ENCODE measurements around the gene WASF2.
"Not testable (repeated sequence)": the region's sequence is repeated elsewhere in the genome, so short reads cannot be mapped to it uniquely, and the experiment has no call there.

WASF2 gene

DNA sequence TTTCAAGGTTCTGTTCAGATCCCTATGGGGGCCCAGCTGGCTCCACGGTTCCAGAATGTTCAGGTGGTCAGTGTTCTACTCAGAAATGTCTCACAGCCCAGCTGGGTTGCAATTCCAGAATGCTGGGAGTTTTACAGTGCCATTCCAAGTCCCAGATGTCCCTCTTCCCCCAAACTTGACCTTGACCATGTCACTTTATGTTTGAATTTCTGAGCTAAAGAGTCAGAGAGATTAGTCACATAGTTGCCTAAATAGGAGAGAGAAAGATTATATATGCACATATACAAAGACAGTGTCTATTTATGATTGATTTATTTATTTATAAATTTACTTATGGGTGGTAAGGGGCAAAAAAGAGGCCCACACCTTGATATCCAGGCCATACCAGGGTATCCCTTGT, 95.0 kb downstream of the WASF2 start:
- no peak for FAIRE-seq

DNA sequence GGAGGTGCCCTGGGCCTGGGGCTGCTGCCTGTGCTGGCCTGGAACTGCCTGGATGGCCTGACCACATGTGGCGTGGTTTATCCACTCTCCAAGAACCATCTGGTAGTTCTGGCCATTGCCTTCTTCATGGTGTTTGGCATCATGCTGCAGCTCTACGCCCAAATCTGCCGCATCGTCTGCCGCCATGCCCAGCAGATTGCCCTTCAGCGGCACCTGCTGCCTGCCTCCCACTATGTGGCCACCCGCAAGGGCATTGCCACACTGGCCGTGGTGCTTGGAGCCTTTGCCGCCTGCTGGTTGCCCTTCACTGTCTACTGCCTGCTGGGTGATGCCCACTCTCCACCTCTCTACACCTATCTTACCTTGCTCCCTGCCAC, 95.7 kb downstream of the WASF2 start:
- FAIRE-seq, result no peak

DNA sequence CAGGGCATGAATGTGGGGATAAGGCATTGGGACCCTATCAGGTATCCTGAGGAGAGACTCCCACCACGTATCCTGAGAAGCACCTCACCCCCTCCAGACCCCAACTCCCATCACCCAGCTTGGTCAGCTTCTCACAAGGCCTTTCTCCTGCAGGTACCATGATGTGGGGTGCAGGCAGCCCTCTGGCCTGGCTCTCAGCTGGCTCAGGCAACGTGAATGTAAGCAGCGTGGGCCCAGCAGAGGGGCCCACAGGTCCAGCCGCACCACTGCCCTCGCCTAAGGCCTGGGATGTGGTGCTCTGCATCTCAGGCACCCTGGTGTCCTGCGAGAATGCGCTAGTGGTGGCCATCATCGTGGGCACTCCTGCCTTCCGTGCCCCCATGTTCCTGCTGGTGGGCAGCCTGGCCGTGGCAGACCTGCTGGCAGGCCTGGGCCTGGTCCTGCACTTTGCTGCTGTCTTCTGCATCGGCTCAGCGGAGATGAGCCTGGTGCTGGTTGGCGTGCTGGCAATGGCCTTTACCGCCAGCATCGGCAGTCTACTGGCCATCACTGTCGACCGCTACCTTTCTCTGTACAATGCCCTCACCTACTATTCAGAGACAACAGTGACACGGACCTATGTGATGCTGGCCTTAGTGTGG, 96.2 kb downstream of the WASF2 start:
- no peak for FAIRE-seq

DNA sequence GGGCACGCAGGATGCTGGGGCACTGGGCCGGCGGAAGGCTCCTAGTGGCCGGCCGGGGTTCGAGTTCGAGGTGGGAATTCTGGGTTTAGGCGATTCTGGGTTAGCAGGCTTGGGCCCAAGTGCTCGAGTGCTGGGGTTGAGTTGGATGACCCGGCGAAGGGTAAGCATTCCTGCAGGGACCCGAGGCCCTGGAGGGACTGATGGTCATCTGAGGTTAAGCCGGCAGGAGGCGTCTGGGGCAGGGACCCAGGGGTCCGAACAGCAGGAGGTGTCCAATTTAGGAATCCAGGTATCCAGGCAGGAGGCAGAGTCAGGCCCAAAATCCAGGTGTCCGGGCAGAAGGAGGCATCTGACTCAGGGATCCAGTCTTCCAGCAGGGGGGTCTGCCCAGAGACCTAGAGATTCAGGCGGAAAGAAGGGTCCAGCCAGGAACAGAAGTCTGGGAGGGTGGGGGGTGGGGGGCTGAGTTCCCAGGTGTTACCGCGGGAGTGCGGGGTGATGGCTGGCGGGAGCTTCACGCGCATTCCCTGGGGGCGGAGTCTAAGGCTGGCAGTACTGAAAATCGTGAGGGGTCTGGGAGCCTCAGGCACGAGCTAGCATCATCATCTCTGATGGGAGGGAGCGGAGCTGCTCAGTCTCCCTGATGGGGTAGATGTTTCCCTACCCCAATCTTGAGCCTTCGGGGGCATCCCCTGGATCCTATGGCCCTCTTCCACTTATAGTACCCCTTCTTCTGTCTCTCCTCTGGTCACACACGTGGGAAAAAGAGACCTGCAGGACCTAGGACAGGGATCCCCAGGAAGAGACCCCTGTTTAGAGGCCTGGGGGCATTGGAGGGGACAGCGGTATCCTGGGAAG, 97.0 kb downstream of the WASF2 start:
- FAIRE-seq, result no peak

DNA sequence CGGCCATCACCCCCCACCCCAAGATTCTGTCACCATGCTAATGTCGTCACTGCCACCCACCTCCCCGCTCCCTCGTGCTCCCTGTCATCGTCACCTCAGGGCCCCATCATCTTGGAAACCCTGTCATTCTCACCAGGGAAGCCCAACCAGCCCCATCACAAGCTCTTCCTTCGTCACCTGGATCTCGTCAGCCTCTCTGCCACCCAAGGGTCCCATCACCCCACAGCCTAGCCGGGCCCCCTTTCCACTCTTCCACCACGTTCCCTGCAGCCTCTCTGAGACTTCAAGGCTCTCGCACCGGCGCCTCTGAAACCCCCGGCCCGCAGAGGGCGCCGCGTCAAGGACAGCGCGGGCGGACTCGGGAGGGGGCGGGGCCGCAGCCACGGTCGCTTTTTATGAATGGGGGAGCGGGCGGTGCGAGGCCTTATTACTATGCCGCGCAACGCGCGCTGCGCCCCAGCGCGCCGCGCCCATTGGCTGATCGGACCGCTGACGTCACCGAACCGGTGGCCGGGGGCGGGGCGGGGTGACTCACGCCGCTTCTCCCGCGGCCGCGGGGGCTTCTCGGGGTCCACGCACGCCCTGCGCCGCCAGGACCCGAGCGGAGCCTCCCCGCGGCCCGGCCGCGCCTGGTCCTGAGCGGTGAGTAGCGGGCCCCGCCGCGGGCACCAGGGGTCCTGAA, 97.7 kb downstream of the WASF2 start, which contains the start of gene GPR3:
GPR3 (plus strand) TSS at position 527 of the 682 bp plus-strand sequence. CDS start 1,177 bp downstream, outside the sequence.
- FAIRE-seq, result no peak

DNA sequence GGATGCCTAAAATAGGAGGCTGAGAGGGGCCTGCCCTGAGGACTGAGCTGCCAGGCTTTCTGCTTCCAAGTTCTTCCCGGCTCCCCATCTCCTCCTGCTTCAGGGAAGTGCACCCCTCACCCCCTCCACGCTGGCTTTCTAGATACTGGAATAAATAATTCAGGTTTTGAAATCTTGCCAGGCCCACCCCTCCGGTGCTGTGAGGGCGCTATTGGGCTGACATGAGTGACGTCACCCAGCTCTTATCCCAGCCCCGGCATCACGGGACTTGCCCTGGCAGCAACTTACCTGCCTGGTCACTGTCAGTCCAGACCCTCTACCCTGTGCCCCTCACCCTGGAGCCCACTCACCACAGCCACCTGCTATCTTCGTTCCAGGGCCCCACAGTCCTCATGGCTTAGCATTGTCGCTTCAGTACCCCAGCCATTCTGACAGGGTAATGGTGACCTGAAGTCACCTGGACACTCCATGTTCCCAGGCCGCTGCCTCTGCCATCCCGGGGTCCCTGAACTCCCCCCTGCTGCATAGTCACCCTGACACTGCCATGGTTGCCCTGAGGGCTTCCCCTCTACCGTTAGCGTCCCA, 98.4 kb downstream of the WASF2 start:
- no peak for FAIRE-seq

DNA sequence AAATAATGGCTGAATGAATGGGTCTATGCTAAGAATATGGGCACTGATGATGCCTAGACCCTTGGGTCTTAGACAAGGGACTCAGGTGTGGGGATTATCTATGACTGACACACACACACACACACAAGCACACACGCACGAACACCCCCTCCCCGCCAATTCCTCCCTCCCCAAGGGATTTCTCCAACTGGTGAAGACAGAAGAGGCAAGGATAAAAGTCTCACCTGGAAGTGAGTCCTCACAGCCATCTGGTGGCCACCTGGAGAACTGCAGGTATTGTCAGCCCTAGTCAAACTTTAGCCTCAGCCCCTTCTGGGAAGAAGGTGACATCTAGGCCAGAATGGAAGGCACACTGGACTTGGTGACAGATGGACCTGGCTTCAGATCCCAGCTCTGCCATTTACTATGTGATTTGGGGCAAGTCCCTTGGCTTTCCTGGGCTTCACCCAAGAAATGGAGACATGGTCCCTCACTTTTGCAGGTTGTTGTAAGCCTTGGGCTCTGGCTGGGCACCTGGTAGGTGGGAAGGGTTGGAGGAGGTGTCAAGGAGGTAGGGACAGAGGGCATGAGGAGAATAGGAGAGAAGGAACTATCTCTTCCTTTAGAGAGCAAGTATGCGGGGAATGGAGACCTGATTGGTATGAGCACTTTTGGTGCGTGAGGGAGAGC, 101.5 kb downstream of the WASF2 start:
- FAIRE-seq, result no peak

DNA sequence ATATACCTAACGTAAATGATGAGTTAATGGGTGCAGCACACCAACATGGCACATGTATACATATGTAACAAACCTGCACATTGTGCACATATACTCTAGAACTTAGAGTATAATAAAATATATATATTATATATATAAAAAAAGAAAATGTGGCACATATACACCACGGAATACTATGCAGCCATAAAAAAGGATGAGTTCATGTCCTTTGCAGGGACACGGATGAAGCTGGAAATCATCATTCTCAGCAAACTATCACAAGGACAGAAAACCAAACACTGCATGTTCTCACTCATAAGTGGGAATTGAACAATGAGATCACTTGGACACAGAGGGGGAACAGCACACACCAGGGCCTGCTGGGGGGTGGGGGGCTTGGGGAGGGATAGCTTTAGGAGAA, 105.2 kb downstream of the WASF2 start:
- not testable (repeated sequence) for FAIRE-seq

DNA sequence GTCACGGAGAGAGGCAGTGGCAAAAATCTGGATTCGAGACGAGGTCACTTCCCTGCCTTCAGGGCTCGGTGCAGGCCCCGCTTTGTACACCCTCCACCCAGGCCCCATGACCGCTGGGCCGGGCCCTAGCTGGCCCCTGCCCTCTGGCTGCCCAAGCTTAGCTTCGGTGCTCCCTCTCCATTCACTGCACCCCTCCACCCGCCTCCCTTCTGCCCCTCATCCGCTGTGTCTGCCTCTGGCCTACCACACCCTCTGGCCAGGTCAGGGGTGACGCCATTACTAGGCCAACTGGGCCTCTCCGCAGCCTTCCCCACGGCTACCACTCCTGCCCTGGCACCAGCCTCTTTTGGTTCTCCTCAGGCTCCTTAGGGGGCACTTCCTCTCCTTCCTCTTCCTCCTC, 106.3 kb downstream of the WASF2 start:
- no peak for FAIRE-seq

DNA sequence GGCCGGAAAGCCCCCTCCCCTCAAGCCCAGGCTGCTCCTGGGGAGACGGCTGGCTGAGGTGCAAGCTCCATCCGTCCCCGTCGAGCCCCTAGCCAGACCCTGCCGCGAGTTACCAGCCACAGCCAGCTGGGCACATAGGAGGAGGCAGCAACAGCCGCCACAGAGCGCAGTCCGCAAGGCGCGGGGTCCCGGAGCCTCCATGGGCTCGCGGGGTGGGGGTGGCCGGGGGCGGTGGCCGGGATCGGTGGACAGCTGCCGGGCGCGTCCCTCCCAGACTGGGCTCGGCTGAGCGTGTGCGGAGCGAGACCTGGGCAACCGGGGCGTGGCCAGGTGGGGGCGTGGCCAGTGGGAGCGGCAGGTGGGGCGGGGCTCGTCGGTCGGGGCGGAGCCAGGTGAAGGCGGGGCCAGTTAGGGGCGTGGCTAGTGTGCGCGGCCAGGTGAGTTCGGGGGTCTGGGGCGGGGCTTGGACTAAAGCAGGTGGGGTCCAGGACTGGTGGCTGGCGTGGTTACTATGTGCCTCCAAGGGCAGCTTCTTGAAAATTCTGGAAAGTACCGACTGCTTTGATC, 106.8 kb downstream of the WASF2 start, which contains the start of gene CD164L2:
CD164L2 (minus strand) TSS at position 295 of the 567 bp plus-strand sequence; CDS start at position 201, 94 bp downstream.
- FAIRE-seq, result no peak

DNA sequence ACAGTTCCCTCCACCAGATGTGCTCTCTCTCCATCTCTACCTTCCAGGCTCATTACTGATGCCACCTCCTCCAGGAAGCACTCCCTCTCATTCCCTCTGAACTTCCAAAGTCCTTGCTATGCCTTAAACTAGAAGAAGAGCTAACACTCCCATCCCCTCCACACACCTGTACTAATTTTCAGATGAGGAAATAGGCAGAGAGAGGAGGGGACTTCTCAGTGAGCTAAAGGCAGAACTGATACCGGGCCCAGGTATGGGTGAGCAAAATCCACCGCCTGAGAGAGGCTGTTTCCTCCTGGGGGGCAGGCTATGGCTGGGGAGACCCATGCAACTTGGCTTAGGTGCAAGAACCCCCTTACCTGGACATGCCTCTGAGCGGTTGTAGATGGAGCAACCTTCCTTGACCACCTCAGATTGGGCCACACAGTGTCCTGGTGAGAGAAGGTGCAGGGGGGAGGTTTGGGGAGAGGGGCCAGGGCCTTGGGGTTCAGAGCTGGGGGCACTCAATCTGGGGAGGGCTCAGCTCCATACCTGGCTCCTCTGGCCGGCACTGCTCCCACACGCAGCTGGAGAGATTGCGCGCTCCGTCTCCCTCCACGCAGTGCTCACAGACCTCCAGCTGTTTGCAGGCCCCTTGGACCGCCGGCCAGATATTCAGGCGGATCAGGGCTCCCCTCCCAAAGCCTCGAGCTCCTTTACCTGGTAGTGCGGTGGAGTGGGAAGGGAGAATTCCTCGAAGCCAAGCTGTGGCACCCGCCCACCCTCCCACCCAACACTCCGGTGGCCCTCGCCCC, 107.8 kb downstream of the WASF2 start:
- FAIRE-seq, result no peak

DNA sequence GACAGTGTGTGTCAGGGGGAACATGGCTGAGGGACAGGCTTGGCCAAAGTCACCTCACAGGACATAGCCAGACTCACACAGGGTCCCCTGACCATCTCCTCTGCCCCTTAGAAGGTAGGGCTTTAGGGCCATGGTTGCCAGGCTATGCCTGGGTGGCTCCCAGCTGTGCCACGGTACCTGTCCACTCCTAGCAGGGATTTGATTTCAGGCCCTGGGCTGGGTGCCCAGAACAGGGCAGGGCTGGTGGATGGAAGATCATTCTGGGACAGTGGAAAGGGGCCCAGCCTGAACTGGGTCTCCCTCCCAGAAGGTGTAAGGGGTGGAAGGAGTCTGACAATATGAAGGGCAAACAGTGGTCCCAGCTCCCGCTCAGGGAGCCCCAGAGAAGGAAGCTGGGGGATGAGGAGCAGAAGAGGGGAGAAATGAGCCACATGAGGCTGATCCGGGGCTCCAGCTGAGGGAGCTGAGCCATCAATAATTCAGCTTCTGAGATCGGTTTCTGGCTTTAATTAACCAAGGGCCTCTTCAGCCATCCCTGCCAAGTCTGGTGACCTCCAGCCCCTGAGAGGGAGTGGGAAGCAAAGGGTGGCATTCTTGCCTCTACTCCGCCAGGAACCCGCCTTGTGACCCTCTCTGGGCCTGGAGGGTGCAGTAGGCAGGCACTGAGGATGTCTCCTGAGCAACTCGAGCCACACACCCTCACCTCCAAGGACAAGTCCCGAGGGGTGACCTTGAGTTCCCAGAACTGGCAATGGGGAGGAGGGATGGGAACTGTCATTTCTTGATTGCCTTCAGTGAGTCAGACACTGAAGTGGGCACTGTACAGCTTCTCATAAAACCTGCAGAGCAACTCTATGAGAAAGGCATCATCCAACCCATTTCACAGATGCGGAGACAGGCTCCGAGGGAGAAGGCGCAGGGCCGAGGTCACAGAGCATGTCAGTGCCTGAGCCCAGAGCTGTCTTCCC, 108.9 kb downstream of the WASF2 start:
- FAIRE-seq, result no peak

DNA sequence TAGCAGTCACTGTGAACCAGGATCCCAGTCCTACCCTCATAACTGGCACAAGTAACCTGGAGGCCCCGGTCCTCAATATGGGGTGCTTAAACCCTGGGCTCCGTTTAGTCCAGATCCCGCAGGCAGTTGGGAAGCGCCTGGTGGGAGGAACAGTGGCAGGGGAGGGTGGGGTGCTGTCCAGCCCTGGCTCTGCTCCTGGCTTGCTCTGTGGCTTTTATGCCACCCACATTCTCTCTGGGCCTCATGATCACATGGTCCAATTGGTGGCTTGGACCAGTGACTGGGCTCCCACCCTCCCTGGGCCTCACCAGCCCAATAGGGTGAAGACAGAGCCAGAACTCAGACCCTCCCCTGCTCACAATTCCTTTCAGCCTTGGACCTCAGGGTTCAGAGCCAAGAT, 109.7 kb downstream of the WASF2 start:
- no peak for FAIRE-seq

DNA sequence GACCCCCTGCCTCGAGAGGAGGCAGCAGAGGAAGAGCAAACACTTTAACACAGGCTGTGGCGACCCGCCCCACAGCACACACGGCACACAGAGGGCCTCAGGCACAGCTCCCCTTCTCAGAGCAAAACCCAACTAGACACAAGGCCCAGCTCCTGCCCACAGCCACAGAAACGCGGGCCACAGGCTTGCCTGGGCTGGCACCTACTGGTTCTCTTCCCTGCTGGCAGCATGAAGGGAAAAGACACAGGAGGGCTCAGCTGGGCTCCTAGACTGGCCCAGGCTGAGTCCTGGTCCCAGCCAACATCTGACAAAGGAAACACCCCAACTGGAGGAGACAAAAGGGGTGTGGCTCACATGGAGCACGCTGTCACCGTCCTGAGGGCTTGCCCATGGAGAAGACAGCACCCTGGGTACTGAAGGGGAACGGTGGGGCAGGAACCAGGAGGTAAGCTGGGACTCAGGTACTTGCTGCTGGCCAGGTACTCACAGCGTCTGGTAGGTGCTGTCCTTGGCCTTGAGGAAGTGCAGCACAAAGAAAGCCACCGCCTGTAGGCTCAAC, 110.3 kb downstream of the WASF2 start:
- no peak for FAIRE-seq

DNA sequence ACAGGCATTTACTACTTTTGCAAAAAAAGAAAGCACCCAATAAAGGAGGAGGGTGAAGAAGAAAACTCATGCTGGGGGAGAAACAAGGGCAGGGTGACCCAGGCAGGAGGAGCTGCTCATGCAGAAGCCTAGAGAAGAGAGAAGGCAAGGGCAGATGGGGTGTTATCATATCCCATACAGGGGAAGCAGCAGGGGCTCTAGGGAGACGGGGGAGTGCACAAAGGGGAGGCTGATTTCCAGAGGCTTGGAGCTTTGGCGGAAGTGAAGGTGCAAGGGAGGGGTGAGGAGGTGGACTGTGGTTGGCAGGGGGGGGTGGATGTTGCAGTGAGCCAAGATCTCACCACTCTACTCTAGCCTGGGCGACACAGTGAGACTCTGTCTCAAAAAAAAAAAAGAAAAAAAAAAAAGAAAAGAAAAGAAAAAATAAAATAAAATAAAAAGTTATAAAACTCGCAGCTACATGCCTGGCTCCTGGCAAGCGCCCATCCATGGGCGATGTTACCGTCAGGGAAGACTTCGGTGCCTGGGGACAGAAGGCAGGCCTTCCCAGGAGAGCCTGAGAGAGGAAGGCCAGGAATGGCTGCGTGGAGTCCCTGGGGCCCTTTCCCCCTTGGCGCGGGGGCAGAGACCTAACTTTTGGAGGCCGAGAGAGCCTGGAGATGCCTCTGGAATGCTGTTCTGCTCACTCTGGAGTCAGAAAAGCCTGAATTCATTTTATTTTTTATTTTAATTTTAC, 112.0 kb downstream of the WASF2 start:
- FAIRE-seq, result no peak

DNA sequence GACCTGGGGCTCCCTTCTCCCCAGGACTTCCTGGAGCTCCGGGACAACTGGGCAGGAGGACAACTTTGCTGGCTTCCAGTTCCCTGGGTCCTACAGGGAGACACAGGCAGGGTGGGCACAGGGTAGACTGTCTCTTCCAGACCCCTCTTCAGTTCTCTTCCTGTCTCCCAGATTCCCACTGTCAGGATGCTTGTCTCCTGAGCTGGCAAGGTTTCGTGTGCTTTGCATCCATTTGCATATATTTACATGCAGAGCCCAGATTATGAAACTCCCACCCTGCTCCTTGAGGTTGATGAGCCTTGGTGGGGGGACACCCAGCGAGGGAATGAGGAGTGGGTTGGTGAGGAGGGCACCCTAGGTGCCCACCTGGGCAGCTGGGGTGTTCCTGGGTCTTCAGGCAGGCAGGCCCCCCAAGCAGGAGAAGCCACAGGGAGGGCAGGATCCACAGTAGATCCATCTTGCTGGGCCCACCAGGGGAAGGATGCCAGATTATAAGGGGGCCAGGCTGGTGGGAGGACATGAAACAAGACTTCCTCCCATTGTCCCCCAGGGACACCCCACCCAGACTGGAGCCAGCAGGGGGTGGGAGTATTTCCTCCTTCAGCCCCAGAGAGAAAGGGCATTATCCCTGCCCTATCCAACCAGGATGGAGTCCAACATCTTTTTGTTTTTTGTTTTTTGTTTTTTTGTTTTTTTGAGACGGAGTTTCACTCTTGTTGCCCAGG, 115.4 kb downstream of the WASF2 start, which contains the start of gene FCN3:
FCN3 (minus strand) TSS at position 463 of the 725 bp plus-strand sequence; CDS start at position 457, 6 bp downstream.
- no peak for FAIRE-seq

DNA sequence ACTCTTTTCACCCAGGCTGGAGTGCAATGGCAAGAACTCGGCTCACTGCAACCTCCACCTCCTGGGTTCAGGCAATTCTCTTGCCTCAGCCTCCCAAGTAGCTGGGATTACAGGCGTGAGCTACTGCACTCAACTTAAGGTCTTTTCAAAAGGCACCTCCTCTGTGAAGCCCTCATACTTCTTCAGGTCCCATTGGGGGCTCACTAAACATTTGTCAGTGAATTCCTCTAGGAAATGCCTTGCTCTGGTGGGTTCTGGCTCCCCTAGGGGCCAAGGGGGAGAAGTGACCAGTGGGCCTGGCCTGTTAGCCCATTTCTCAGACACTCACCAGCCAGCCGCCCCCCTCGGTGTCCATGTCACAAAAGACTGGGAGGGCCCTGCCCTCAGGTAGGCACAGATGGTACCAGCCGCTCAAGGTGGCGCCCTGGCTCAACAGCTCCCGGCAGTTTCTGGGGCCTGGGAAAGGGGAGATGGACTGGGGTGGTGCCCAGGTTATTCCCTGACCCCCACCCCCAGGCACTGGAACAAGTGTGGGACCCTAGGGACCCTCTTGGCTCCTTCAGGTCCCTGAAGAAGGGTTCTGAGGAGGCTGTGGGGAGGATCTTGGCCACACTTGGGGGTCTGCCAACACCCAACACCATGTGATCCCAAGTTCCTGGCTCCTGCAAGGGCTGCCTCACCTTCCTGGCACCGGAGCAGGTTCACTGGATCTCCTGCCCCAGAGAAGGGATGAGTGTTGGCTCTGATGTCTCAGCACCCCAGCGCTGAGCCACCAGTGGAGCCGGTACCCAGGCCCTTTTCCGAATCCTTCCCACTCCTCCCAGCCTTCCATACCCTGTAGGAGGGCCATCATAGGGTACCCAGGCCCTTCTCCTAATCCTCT, 116.9 kb downstream of the WASF2 start:
- no peak for FAIRE-seq

Measured in TTC549 (cell line).